HG03521 (cell line): ENCODE data around the gene RNU1-2.
"Not testable (repeated sequence)": the region's sequence is repeated elsewhere in the genome, so short reads cannot be mapped to it uniquely, and the experiment has no call there.

Source experiments
- ATAC-seq: cut with Tn5 transposase; IDR thresholded peaks from one replicate; pipeline ENCODE4 v1.9.1; 2021; ENCODE audit warnings: mild to moderate bottlenecking, moderate library complexity; ENCODE audit not compliant: unreplicated experiment

The RNU1-2 gene

DNA sequence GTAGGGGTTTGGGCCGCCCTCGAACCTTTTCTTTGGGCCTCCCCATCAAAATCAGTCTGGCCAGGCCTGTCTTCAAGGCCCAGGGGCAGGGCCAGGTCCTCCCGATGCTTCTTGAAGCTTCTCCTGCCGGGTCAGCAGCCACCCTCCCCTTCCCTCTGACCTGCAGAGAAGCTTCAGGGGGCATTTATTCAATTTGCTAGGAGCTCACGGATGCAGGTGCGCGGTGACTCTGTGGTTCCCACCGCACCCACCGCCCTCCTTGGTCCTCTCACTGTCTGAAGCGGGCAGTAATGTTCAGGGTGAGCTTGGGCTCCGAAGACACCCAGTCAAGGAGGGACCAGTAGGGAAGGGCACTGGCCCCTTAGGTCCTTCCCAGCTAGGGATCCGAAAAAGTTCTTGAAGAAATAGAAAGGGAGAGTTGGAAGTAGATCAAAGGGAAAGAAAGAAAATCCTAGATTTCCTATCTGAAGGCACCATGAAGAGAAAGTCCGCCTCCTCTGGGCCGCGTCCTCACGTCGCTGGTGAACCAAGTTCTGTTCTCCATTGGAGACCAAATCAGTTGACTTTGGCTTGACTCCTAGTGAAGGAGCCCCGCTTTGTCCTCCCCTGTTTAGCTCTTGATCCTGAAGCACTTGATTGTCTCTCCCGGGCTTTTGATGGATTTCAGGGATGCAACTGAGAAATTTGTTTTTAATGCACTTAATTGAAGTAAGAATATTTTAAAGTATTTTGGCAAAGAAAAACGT is 8.7 kb upstream of the RNU1-2 start:
- ATAC-seq = no peak

DNA sequence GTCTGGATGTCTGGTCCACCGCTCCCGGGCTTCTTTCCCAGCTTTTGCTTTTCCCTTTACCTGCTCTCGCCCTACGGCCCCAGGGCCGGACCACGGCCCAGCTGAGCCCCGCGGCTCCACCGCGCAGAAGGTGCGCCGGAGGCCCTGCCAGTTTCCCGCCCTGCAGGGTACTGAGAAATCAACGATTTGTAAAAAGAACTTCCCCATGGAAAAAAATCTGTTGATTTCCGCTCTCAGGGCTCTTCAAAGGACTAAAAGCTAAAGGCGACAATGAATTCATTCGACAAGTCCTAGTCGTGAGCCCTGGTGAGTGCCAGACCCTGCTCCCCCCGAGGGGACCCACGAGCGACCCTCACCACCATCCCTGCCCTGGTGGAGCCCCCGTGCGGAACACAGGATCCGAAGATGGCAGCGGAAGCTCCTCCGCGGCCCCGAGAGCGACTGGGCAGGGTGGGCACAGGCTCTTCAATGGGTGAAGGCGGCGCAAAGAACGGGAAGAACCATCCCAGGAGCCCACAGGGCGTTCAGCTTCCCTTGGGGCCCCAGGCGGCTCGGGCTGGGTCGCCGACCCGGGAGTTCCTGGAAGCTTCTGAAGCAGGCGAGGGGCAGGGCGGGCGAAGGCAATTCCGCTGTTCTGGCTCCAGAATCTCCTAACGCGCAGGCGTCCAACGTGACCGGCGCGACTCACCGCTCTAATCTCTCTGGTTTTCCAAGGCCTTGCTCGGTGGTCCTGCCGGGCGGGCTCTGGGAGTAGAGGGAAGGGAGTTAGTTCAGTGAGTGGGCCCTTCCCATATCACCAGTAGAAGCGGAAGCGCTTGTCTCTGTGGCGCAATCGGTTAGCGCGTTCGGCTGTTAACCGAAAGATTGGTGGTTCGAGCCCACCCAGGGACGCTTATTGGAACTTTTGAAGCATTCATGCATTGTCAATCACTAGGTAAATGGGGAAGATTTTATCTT is 6.6 kb upstream of the RNU1-2 start:
- ATAC-seq = no peak

DNA sequence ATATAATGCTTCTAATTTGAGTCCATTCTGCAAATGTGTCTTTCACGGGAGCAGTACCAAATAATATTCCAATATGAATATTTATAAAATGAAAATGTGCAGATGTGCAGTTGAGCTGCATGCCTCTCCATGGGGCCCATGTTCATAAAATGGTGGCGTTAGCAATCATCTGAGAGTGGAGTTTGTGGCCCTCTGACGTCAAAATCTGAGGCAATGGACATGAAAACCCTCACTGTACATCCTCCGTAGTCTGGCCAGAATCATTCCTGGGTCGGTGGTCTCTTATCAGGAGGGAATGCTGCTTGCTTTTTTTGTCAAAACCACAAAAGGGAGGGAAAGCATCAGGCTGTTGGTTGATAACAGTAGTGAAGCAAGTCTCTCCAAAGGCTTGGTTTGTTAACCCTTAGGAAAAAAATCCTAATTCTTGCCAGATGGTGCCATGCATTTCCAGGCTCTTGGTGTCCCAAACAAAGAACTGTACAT is 5.2 kb upstream of the RNU1-2 start:
- not testable (repeated sequence) for ATAC-seq

DNA sequence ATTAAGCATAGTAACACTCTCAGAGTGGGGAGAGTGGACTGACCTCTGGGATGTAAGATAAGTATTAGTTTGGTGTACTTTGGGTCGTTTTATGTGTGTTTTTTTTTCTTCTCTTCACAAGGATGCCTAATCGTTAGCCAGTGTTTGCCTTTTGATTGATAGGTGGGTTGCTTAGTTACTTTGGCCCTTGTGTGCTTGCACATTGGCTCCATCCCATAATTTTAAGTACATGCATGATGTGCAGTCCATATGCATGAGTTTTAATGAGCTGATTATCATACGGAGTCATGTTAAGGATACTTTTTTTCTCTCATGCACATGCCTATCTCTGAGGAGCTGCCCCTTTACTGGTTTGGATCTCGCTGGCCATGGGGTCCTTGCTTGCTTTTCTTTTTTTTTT is 4.7 kb upstream of the RNU1-2 start:
- not testable (repeated sequence) for ATAC-seq

DNA sequence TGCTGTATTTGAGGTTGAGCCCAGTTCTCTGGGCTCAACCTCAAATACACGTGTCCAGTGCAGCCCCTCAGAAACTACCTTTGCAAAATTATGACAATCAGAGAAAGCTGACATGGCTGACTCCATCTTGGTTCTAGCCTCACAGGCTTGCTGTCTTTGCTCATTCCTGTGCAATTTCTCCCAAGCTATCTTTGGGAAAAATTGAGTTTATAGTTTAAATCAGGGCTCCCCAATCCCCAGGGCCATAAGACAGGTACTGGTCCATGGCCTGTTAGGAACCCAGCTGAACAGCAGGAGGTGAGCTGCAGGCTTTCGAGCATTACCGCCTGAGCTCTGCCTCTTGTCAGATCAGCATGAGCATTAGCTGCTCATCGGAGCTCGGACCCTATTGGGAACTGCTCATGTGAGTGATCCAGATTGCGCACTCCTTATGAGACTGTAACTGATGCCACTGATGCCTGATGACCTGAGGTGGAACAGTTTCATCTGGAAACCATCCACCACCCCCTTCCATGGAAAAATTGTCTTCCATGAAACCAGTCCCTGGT is 2.7 kb upstream of the RNU1-2 start:
- not testable (repeated sequence) for ATAC-seq

DNA sequence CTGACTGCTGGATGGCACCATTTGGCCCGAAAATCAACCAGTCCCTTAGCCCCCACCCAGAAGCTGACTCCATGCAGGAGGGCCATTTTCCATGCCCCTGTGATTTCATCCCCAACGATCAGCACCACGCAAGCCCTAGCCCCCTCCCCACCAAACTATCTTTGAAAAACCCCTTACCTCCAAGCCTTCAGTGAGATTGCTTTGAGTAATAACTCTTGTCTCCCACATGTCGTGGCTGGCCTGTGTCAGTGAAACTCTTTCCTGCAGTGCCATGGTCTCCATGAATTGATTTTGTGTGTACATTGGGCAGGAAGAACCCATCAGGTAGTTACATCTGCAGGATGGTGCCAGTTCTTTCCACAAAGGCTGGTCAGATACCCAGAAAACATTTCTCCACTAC is 2.0 kb upstream of the RNU1-2 start:
- ATAC-seq = not testable (repeated sequence)

DNA sequence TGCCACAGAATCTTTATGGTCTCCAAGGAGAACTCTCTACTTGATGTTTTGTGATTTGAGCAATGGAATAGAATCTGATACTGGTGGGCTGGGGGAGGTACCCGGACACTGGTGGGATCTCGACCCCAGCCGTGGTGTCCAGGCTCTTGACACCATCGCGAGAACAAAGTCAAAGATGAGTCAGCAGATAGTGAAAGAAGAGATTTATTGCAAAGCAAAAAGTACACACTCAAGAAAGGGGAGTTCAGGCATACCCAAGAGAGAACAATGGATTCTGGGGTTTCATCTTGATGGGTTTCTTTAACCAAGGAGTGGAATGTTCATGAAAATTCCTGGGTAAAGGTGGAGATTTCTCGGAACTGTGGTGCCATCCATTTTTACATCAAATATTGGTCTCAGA is 1.4 kb upstream of the RNU1-2 start:
- not testable (repeated sequence) for ATAC-seq

DNA sequence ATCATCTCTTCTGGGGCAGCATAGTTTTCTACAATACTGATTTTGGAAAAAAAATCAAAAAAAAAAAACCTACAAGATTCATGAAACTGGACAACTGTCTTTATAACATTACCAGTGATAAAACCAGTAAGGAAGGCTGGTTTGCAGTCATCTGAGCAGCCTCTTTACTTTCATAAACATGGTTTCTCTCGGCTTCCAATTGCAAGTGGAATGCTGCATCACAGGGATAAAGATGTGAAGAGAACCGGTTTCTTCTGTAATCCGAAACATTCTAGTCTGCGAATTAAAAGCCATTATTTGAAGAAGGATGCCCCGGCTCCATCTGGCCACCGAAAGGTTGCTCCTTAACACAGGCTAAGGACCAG is 565 bp upstream of the RNU1-2 start:
- ATAC-seq = not testable (repeated sequence)

DNA sequence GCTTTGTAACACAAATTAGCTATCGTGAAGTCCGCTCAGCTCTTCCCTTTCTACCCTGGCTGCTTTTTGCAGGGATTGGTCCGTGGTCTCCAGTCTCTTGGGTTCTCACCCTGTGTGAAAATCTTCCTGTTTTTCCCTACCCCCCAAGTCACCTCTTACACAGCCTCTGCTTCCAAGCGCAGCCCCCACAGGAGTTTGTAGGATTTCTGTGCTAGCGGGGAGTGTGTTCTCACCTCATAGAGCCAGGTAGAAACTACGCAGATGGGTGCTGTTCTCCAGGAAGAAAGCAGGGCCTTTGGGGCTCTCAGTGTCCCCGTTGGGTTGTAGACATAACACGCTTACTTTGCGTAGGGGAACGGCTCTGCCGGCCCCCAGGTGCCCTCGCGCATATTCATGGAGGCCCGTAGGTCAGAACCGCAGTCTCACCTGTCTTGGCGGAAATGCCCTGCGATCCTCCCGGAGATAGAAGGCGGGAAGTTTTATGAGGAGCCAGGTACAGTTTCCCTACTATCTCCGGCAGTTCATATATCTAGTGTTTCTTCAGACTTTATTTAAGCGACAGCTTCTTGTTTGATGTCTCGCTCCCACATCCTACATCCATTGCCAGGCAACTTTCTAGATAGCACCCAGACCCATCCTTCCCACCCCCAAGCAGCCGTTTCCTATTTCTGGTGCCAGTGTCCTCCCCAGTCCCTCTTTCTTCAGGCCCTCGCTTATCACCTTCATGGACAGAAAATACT is 706 bp downstream of the RNU1-2 start:
- ATAC-seq = peak; percentile 6

DNA sequence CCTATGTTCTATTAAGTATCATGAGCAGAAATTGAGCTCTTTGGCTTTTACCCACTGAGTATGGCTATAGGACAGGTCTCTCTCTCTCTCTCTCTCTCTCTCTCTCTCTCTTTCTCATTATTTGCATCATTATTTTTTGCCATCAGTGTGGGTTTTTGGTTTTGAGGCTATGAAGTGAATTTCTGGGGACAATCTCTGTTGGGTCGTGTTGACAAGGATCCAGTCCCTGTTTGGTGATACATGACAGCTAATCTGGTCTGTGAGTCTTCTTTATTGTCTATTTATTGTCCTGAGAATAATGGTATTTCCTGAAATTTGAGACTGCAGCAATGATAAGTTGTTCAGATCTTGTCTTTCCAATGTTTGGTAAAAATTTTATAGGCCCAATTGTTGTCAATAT is 1.9 kb downstream of the RNU1-2 start:
- not testable (repeated sequence) for ATAC-seq

DNA sequence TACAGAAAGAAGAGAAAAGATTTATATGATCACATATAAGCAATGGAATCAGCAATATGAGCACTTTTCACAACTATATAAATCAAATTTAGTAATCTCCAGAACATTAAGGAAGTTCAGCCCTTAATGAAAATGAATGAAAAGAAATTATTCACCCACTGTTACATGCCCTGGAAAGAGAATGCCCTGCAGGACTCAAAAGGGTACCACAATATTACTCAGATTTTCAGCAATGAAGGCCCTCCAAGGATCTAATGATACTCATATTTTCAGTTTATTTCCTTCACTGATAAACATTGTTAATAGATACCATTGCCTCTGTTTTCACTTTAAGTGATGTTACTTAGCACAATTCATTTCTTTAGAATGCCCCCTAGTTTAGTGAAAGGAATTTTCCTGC is 2.5 kb downstream of the RNU1-2 start:
- not testable (repeated sequence) for ATAC-seq

DNA sequence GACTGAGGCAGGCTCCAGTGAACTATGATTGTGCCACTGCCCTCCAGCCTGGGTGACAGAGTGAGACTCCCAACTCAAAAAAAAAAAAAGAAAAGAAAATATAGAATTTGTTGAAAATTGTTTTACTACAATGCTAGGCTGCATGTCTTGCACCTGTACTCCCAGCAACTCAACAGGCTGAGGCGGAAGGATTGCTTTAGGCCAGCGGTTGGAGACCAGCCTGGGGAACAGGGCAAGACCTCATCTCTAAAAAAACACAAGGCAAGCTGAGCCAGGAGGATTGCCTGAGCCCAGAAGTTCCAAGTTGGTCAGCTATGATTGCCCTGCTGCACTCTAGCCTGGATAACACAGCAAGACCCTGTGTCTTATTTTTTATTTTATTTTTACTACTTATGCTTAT is 3.2 kb downstream of the RNU1-2 start:
- ATAC-seq = not testable (repeated sequence)

DNA sequence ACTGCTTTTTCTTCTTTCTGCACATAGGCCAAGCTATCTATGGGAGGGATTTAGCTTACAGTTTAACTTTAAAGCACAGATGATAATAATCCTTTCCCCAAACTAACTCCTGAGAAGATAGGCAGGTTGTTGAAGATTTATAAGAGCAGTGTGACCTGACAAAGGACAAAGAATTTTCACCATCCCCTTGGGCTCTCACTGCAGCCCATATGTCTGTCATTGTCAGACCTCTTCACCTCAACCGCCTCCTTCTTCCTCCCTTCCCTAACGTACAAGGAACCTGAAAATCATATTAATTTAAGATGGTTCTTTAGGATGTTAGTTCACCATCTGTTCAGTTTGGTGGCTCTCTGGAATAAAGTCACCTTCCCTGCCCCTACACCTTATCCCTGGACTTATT is 5.0 kb downstream of the RNU1-2 start:
- no peak for ATAC-seq

DNA sequence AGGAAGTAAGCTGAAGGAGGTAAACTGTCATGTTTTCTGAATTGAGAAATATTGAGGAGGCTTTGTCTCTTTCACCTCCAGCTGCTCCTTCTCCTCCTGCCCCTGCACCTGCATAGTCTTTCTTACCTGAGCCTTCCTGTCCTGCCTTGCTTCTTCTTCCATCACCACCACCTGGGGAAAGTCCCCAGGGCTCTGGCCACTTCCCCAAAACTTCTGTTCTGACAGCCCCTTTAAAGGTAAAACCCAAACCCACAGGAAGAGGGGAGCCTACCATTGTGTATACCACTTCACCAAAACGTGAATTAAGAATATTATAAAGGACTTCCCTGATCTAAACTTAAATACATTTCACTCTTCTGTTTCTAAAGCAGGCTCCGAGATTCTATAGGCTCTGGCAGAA is 5.6 kb downstream of the RNU1-2 start:
- ATAC-seq = not testable (repeated sequence)

DNA sequence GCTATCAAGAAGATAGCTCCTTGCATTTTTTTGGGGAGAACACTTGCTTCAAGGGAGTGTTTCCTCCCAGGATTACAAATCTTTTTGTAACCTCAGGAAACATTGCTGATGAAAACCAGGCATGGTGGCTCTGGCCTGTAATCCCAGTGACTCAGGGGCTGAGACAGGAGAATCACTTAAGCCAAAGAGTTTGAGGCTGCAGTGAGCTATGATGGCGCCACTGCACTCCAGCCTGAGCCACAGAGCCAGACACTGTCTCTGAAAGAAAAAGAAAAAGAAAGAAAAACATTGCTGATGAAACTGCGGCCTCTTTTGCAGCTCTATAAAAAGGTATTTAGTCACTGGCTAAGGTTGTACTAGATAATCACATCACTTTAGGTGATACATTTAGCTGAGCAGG is 7.3 kb downstream of the RNU1-2 start:
- ATAC-seq = no peak

DNA sequence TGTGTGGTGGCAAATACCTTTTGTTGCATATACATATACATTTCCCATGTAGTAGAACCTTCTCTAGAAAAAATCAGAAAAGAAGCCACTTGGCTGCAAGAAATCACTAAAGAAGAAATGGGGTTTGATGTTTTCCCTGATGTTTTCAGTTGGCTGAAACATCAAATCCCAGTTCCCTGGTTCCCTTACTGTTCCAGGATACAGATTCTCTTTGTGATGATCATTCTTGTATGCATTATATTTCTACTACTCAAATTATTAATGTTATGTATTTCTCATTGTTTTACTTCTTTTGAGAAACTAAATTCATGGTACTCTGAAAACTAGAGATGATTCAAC is 7.6 kb downstream of the RNU1-2 start:
- no peak for ATAC-seq

DNA sequence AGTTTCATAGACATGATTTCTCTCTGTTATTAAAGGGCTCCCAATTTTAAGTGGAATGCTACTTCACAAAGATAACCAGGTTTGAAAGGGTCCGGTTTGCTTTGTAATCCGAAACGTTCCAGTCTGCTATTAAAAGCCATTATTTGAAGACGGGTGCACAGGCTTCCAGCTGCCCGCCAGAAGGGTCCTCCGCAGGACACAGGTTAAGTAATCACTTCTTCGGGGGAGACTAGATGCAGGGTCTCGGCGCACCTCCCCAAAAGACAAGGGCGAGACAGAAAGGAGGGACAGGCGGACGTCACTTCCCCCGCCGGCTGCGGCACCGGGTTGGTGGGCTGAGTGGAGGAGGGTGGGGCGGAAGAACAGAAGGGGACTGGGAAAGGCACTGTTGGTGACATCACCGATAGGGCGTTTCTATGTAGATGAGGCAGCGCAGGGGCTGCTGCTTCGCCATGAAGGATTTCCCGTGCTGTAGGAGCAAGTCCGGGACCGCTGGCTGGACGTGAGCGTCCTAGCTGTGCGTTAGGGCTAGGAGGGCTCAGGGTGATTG is 8.9 kb downstream of the RNU1-2 start:
- ATAC-seq = peak; percentile 92

DNA sequence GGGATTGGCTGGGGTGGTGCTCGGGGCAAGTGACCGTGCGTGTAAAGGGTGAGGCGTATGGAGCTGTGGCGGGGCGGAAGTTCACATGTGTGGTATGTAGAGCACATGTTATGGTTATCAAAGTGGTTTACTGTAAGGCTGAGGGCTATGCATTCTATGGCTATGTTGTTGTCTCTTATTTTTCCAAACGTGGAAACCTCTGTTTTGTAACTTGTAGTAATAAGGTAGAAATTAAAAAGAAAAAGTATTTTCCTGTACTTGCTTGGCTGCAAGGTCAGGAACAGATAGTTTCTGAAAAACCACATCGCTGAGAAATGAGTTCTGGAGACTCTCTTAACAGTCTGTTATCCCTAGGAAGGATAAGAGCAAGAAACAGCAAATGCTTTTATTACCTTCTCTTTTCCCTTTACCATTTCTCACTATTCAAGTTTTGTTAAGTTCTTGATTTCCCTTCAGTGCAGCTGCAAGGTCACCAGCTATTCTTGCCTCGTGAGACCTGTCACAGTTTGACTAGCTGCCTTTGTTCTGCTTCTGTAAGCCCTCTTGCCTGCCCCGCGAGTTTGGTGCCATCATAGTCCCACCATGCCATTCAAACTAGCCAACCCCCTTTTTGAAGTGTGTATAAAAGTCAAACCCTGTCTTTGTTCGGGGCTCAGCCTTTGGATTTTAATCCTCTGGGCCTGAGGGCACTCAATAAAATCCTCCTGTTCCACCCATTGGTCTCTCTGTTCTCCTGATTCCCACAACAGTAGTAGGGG is 9.5 kb downstream of the RNU1-2 start:
- peak; percentile 65 for ATAC-seq

DNA sequence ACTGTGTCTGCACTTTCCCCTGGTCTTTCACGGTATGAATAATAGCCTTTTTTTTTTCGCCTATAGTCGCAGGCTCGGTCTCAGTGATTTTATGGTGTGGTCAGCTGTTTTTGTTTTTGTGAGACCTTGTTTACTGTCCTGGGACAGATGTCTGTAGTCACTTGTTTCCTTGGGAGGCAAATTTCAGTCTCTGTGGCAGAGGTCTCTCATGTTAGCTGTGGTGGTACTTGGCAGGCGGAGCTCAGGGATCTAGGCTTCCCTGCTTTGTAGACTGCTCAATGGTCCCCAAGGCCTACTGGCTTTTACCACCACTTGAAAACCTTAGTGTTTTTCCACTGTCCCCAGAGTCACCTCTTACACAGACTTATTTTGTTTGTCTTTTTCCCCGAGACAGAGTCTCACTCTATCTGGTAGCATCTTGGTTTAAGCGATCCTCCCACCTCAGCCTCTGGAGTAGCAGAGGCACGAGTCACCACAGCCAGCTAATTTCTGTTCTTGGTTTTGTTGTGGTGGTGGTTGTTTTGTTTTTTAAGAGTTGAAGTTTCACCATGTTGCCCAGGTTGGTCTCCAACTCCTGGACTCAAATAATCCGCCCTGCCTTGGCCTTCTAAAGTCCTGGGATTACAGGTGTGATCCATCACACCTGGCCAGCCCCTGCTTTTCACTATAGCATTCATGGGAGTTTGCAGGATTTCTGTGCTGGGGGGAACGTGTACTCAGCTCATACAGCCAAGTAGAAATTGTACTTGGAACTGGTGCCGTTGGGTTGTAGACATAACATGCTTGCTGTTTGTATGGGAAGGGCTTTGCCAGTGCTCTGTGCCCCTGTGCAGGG is 10.3 kb downstream of the RNU1-2 start:
- ATAC-seq = no peak
